ENCODE results near the gene GATD1.

DNA sequence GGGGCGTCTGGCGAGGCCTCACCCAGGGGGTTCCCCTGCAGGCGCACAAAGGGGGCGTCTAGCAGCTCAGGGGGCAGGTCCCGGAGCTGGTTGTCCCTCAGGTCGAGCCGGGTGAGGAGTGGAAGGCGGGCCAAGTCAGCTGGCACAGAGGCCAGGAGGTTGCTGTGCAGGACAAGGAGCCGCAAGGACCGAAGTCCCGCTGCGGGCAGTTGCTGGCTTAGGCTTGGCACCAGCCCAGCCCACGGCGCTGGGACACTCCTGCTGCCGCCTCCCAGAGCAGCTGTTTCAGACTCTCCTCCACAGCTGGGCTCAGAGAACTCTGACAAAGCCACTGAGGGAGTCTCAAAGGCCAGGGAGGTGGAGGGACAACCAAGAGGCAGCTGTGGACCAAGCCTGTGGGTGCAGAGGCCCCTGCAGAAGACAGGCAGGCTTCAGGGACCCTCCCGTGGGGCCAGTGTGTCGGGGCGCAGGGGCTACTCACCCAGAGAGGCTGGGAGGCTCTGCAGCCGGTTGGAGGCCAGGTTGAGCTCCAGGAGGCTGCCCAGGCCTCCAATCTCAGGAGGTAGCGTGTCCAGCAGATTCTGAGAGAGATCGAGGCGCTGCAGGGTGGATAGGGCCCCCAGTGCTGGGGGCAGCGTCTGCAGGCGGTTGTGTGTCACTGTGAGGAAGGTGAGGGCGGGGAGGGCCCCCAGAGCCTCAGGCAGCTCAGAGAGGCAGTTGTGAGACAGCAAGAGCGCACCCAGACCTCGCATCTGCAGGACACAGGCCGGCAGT lies 25.6 kb upstream of the GATD1 start:
- TF ChIP-seq, protein P1, sequence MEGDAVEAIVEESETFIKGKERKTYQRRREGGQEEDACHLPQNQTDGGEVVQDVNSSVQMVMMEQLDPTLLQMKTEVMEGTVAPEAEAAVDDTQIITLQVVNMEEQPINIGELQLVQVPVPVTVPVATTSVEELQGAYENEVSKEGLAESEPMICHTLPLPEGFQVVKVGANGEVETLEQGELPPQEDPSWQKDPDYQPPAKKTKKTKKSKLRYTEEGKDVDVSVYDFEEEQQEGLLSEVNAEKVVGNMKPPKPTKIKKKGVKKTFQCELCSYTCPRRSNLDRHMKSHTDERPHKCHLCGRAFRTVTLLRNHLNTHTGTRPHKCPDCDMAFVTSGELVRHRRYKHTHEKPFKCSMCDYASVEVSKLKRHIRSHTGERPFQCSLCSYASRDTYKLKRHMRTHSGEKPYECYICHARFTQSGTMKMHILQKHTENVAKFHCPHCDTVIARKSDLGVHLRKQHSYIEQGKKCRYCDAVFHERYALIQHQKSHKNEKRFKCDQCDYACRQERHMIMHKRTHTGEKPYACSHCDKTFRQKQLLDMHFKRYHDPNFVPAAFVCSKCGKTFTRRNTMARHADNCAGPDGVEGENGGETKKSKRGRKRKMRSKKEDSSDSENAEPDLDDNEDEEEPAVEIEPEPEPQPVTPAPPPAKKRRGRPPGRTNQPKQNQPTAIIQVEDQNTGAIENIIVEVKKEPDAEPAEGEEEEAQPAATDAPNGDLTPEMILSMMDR (IDR thresholded peaks at IDR 0.05) = no peak
- TF ChIP-seq POLR2A (IDR thresholded peaks at IDR 0.05) = no peak
